PC-9 (cell line): ENCODE data around the gene SPATA12. TPM values are rescaled to one million over a fixed set of nuclear protein-coding genes. Genes with fewer than 3 reads are reported as not detected.

Source experiments
- BruUV-seq: library from RNA; stranded (reverse); fragments of 400-500 nt; replicated peaks from 2 replicates; lab custom pipeline; 2021; lab: Mats Ljungman, UMichigan
- CTCF ChIA-PET: fragments of 300-600 bp; sonication (Branson Sonifier 250); formaldehyde crosslinking; loops from one replicate; lab custom pipeline; 2022; ENCODE audit warnings: antibody characterized with exemption; lab: Charles Lee
- POLR2A ChIA-PET: fragments of 300-600 bp; sonication (Branson Sonifier 250); formaldehyde crosslinking; loops from one replicate; lab custom pipeline; 2022; ENCODE audit warnings: antibody characterized with exemption; ENCODE audit not compliant: unreplicated experiment; lab: Charles Lee
- DNase-seq, 2 experiments: peaks; one replicate each; pipeline versions ENCODE4 v3.0.0 to v3.0.0-alpha.2; 2015 to 2022; ENCODE audit warnings: mixed read lengths in 1 of 2
- H2AFZ ChIP-seq: fragments of 200-600 bp; sonication (generic); 2 replicates; pipeline ENCODE4 v1.8.1; 2017; ENCODE audit warnings: antibody characterized with exemption
- H3F3A ChIP-seq: fragments of 200-600 bp; sonication (generic); 2 replicates; pipeline ENCODE4 v1.8.1; 2017; ENCODE audit warnings: antibody characterized with exemption, mild to moderate bottlenecking, low read depth; ENCODE audit not compliant: insufficient read depth
- H3K27ac ChIP-seq: fragments of 200-600 bp; sonication (generic); 2 replicates; pipeline ENCODE4 v1.6.1; 2016; ENCODE audit warnings: mixed run types
- H3K27me3 ChIP-seq: fragments of 200-600 bp; sonication (generic); 2 replicates; pipeline ENCODE4 v1.6.1; 2016; ENCODE audit warnings: low read depth, mixed run types; ENCODE audit not compliant: insufficient read depth
- H3K36me3 ChIP-seq: fragments of 200-600 bp; sonication (generic); 2 replicates; pipeline ENCODE4 v1.6.1; 2016; ENCODE audit warnings: low read depth, mixed run types
- H3K4me1 ChIP-seq: fragments of 200-600 bp; sonication (generic); replicated peaks from 2 replicates; pipeline ENCODE4 v1.6.1; 2016; ENCODE audit warnings: mixed run types; ENCODE audit not compliant: insufficient read depth
- H3K4me2 ChIP-seq: fragments of 200-600 bp; sonication (generic); 2 replicates; pipeline ENCODE4 v1.6.1; 2017; ENCODE audit warnings: mixed run types
- H3K4me3 ChIP-seq: fragments of 200-600 bp; sonication (generic); 2 replicates; pipeline ENCODE4 v1.6.1; 2016; ENCODE audit warnings: mixed run types
- H3K79me2 ChIP-seq: fragments of 200-600 bp; sonication (generic); 2 replicates; pipeline ENCODE4 v1.6.1; 2017; ENCODE audit warnings: low read depth, mixed run types
- H3K9me2 ChIP-seq: fragments of 200-600 bp; sonication (generic); 2 replicates; pipeline ENCODE4 v1.8.1; 2017; ENCODE audit warnings: mild to moderate bottlenecking; ENCODE audit not compliant: insufficient read depth
- H3K9me3 ChIP-seq: fragments of 200-600 bp; sonication (generic); 2 replicates; pipeline ENCODE4 v1.8.1; 2016; ENCODE audit warnings: low read depth; ENCODE audit not compliant: insufficient read depth
- H4K20me1 ChIP-seq: fragments of 200-600 bp; sonication (generic); 2 replicates; pipeline ENCODE4 v1.8.1; 2017; ENCODE audit not compliant: insufficient read depth
- CTCF ChIP-seq: fragments of 200-600 bp; sonication (generic); conservative IDR thresholded peaks from 2 replicates; pipeline ENCODE4 v1.6.1; 2017; ENCODE audit warnings: mixed run types, antibody characterized with exemption, mild to moderate bottlenecking, moderate library complexity
- EZH2 ChIP-seq: fragments of 200-600 bp; sonication (generic); IDR thresholded peaks from 2 replicates; pipeline ENCODE4 v1.8.0; 2017; ENCODE audit warnings: antibody characterized with exemption, low read depth
- intact Hi-C: fragments of 100-400 bp; cut with micrococcal nuclease; formaldehyde crosslinking; loops from one replicate; pipeline ENCODE4 v1.10.0; 2022; ENCODE audit not compliant: unreplicated experiment
- total RNA-seq: library from RNA; stranded (reverse); gene quantifications from 2 replicates; pipeline ENCODE4 v1.2.3, GENCODE V29; 2021

The SPATA12 gene
- total RNA-seq, 1 experiment from 2014 or later: 0.57 TPM

GRCh38 chr3:57066471-57066870 lies 6.0 kb downstream of the SPATA12 start:
- intact Hi-C loops: no loop called here
- CTCF ChIA-PET: no interaction called here
- no peak for TF ChIP-seq EZH2
- no peak for TF ChIP-seq CTCF

DNA sequence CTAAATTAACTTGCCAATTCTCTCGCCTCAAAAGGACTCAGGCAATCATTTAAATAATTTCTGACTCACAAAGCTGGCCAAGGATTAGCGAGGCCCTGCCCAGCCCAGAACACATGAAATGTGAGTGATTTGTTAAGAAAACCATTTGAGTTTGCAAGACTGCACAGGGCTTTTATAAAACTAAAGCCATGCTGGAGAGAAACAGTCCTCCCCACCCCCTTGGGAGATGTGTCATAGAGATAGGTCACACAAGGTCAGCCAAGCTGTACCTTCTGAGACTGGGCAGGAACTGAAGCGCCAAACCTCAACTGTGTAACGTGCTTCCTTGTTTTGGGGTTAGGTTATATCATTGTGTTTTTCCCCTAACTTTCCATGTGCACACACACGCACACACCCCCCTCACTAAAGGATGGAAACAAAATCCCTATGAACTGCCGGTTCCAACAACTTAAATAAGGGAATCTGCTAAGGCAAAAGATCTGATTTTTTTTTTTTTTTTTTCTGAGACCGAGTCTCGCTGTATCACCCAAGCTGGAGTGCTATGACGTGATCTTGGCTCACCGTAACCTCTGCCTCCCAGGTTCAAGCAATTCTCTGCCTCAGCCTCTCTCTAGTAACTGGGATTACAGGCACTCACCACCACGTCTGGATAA lies 8.1 kb downstream of the SPATA12 start:
- Histone ChIP-seq H3K36me3 (no peaks in the 10 kb centered on the region), H3K27ac (peak overlapping the region; percentile 91), H3F3A (peaks cover 38% of the 10 kb centered on the region), H3K4me2 (peak overlapping the region; percentile 68), H2AFZ (no peak overlapping the region), H3K79me2 (peaks cover 80% of the 10 kb centered on the region), H3K27me3 (no peaks in the 10 kb centered on the region), H3K4me1 (peaks cover 60% of the 10 kb centered on the region), H3K9me3 (no peaks in the 10 kb centered on the region), H3K4me3 (peak overlapping the region; percentile 38; the same call in 1 of the 2 replicates), H3K9me2 (no peaks in the 10 kb centered on the region), H4K20me1 (no peaks in the 10 kb centered on the region)
- DNase-seq: peak; percentile 78 to 97
- no TSS peak for BruUV-seq
- ChIA-PET CTCF (no interaction called here), POLR2A (interaction anchor here (0.6 to 0.8 kb wide), 3 partner anchors 8 to 100 kb away, joined by 3 to 7 read pairs (median 3); partner anchors contain the start of gene SPATA12)
- intact Hi-C loops: loop anchor here (1.0 kb wide), 2 partner anchors 61 to 73 kb away; no protein-coding TSS in a partner anchor
- TF ChIP-seq CTCF (no peak), EZH2 (no peak)

More at GRCh38 chr3:57066471-57066870, 6.0 kb downstream of the SPATA12 start:
- H3K9me3 ChIP-seq: no peaks in the 10 kb centered on the region
- H3K4me2 ChIP-seq: no peak overlapping the region
- H3F3A ChIP-seq: peaks cover 41% of the 10 kb centered on the region
- H3K36me3 ChIP-seq: no peaks in the 10 kb centered on the region
- no peaks in the 10 kb centered on the region for H3K9me2 ChIP-seq
- no TSS peak for BruUV-seq
- peaks cover 71% of the 10 kb centered on the region for H3K4me1 ChIP-seq
- peaks cover 86% of the 10 kb centered on the region for H3K79me2 ChIP-seq
- POLR2A ChIA-PET: interaction anchor here (0.7 kb wide), 1 partner anchor 83 kb away, joined by 11 read pairs; no protein-coding TSS in a partner anchor
- no peaks in the 10 kb centered on the region for H4K20me1 ChIP-seq
- H3K27ac ChIP-seq: peak overlapping the region; percentile 82
- DNase-seq: no peak
- H2AFZ ChIP-seq: no peak overlapping the region
- no peaks in the 10 kb centered on the region for H3K27me3 ChIP-seq
- no peak overlapping the region for H3K4me3 ChIP-seq

DNA sequence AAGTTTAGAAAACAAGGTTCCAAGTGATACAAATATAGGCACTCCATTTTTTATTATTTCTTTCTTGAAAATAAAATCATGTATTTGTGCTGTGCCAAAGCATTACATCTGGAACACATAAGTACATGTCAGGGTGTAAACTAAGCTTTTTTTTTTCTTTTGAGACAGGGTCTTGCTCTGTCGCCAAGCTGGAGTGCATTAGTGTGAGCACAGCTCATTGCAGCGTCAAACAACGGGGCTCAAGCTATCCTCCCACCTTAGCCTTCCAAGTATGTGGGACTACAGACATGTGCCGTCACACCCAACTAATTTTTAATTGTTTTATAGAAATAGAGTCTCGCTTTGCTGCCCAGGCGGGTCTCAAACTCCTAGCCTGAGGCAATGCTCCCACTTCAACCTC lies 9.0 kb downstream of the SPATA12 start:
- H3K9me3 ChIP-seq: no peaks in the 10 kb centered on the region
- BruUV-seq: no TSS peak
- H3K27me3 ChIP-seq: no peaks in the 10 kb centered on the region
- no peak overlapping the region for H3K4me3 ChIP-seq
- intact Hi-C loops: no loop called here
- TF ChIP-seq EZH2: no peak
- TF ChIP-seq CTCF: no peak
- no peak for DNase-seq
- H3K36me3 ChIP-seq: no peaks in the 10 kb centered on the region
- no peak overlapping the region for H2AFZ ChIP-seq
- peak overlapping the region; percentile 91 for H3K27ac ChIP-seq
- CTCF ChIA-PET: no interaction called here
- peak overlapping the region; percentile 68 for H3K4me2 ChIP-seq
- H3K4me1 ChIP-seq: peaks cover 55% of the 10 kb centered on the region
- no peaks in the 10 kb centered on the region for H3K9me2 ChIP-seq
- H4K20me1 ChIP-seq: no peaks in the 10 kb centered on the region
- peaks cover 38% of the 10 kb centered on the region for H3F3A ChIP-seq
- peaks cover 80% of the 10 kb centered on the region for H3K79me2 ChIP-seq
- POLR2A ChIA-PET: interaction anchor here (0.5 kb wide), 1 partner anchor 62 kb away, joined by 3 read pairs; no protein-coding TSS in a partner anchor
